ENCODE data around the gene UHMK1. TPM values are rescaled to one million over a fixed set of nuclear protein-coding genes. Genes with fewer than 3 reads are reported as not detected.
"Not testable (repeated sequence)": the region's sequence is repeated elsewhere in the genome, so short reads cannot be mapped to it uniquely, and the experiment has no call there.

UHMK1 gene
- total and polyA plus RNA-seq, 2 of the 4 experiments (the other 2 are of a cell fraction): 15.6 to 57.9 TPM

- BruUV-seq (replicated peaks); H4K8ac ChIP-seq (ENCODE audit: low read depth in 2 of 2, low read length in 2 of 2); H2BK20ac ChIP-seq (ENCODE audit: low read depth, low read length); H3K27me3 ChIP-seq (ENCODE audit: control insufficient read depth, insufficient read depth, low read length); H4K20me1 ChIP-seq (ENCODE audit: insufficient read depth, low read length); H3K9me3 ChIP-seq (ENCODE audit: control insufficient read depth, insufficient read depth, low read length); H3K14ac ChIP-seq (replicated peaks; ENCODE audit: low read depth, low read length); H3K9ac ChIP-seq (ENCODE audit: low read depth, low read length); H2BK5ac ChIP-seq (ENCODE audit: low read depth, low read length, poor library complexity, severe bottlenecking); H3K27ac ChIP-seq (ENCODE audit: insufficient read depth, low read length); DNase-seq; POLR2A ChIA-PET (ENCODE audit: unreplicated experiment); H4K5ac ChIP-seq (ENCODE audit: low read depth, low read length); H3K4me2 ChIP-seq (ENCODE audit: low read depth, low read length); H2BK120ac ChIP-seq (ENCODE audit: low read depth, low read length); H3K36me3 ChIP-seq (ENCODE audit: control insufficient read depth, insufficient read depth, low read length); H3K79me1 ChIP-seq (ENCODE audit: low read depth in 1 of 2, low read length in 2 of 2); ATAC-seq (ENCODE audit: low read depth); H3K4ac ChIP-seq (ENCODE audit: low read depth, low read length); dilution Hi-C loops (cut with HindIII; ENCODE audit: low sequenced_read_pairs, unreplicated experiment); H2AK9ac ChIP-seq (replicated peaks; ENCODE audit: low read depth, low read length, poor library complexity); H4K91ac ChIP-seq (ENCODE audit: insufficient read depth, low read depth, low read length); intact Hi-C loops (cut with micrococcal nuclease); H3K9me1 ChIP-seq (ENCODE audit: insufficient read depth, low read length); H3K18ac ChIP-seq (ENCODE audit: low read depth, low read length); H2AK5ac ChIP-seq (ENCODE audit: low read depth, low read length); H3K23ac ChIP-seq (ENCODE audit: low read depth, low read length); H3K56ac ChIP-seq (ENCODE audit: extremely low read depth, insufficient read depth, low read length); H2AFZ ChIP-seq (replicated peaks; ENCODE audit: low read length, poor library complexity); CTCF ChIA-PET; H3K4me1 ChIP-seq (ENCODE audit: control insufficient read depth, insufficient read depth, low read length); in situ Hi-C loops (cut with MboI; ENCODE audit: low sequenced_read_pairs); H3K4me3 ChIP-seq (ENCODE audit: insufficient read depth, low read depth, low read length); H2BK15ac ChIP-seq (ENCODE audit: low read depth, low read length): not testable (repeated sequence)
- no CpG with 5 or more reads among the region's 2 CpGs for WGBS, 2 experiments (ENCODE audit: extremely low coverage in 2 of 2, insufficient read length in 1 of 2)
Observed at GRCh38 chr1:162462425-162462824, 35.2 kb upstream of the UHMK1 start.

Data from IMR-90 (cell line).